ENCODE data around the gene ADIPOR1.
"Not testable (repeated sequence)": the region's sequence is repeated elsewhere in the genome, so short reads cannot be mapped to it uniquely, and the experiment has no call there.

Gene ADIPOR1

GRCh38 chr1:202938287-202938925 lies 19.7 kb downstream of the ADIPOR1 start:
- no peaks in the 10 kb centered on the region for H3K4me1 Mint-ChIP-seq
- no peak overlapping the region for H3K27ac Mint-ChIP-seq
- CTCF ChIA-PET, result no interaction called here
- H3K27me3 Mint-ChIP-seq, result peaks cover 23% of the 10 kb centered on the region
- DNase-seq, result no peak
- peaks cover 25% of the 10 kb centered on the region for H3K36me3 Mint-ChIP-seq
- H3K4me3 Mint-ChIP-seq, result no peak overlapping the region
- no peaks in the 10 kb centered on the region for H3K9me3 Mint-ChIP-seq

DNA sequence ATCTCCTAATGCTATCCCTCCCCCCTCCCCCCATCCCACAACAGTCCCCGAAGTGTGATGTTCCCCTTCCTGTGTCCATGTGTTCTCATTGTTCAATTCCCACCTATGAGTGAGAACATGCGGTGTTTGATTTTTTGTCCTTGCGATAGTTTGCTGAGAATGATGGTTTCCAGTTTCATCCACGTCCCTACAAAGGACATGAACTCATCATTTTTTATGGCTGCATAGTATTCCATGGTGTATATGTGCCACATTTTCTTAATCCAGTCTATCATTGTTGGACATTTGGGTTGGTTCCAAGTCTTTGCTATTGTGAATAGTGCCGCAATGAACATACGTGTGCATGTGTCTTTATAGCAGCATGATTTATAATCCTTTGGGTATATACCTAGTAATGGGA lies 21.7 kb downstream of the ADIPOR1 start:
- H3K27ac Mint-ChIP-seq, DNase-seq, H3K4me3 Mint-ChIP-seq, H3K4me1 Mint-ChIP-seq, H3K9me3 Mint-ChIP-seq: not testable (repeated sequence)
- Mint-ChIP-seq H3K36me3 (peaks cover 12% of the 10 kb centered on the region), H3K27me3 (peaks cover 37% of the 10 kb centered on the region)
- CTCF ChIA-PET, result interaction anchor here (0.5 kb wide), 1 partner anchor 12 kb away, joined by 3 read pairs; no protein-coding TSS in a partner anchor

GRCh38 chr1:202935844-202936243 lies 22.3 kb downstream of the ADIPOR1 start:
- no peaks in the 10 kb centered on the region for H3K4me1 Mint-ChIP-seq
- CTCF ChIA-PET, result no interaction called here
- peaks cover 7% of the 10 kb centered on the region for H3K36me3 Mint-ChIP-seq
- peaks cover 2% of the 10 kb centered on the region for H3K9me3 Mint-ChIP-seq
- DNase-seq, result no peak
- H3K27ac Mint-ChIP-seq, result no peak overlapping the region
- no peak overlapping the region for H3K4me3 Mint-ChIP-seq
- peaks cover 37% of the 10 kb centered on the region for H3K27me3 Mint-ChIP-seq

DNA sequence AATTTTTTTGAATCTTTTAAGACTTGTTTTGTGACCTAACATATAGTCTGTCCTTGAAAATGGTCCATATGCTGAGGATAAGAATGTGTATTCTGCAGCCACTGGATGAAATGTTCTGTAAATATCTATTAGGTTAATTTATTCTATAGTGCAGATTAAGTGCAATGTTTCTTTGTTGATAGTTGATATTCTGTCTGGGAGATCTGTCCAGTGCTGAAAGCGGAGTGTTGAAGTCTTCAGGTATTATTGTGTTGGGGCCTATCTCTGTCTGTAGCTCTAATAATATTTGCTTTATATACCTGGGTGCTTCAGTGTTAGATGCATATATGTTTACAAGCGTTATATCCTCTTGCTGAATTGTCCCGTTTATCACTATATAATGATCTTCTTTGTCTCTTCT lies 23.4 kb downstream of the ADIPOR1 start:
- no peak overlapping the region for H3K27ac Mint-ChIP-seq
- CTCF ChIA-PET, result no interaction called here
- no peak for DNase-seq

GRCh38 chr1:202932476-202932875 lies 25.6 kb downstream of the ADIPOR1 start:
- H3K4me3 Mint-ChIP-seq, result no peak overlapping the region
- no peak overlapping the region for H3K27ac Mint-ChIP-seq
- CTCF ChIA-PET, result no interaction called here
- H3K27me3 Mint-ChIP-seq, result peaks cover 37% of the 10 kb centered on the region
- no peak for DNase-seq
- H3K4me1 Mint-ChIP-seq, result no peaks in the 10 kb centered on the region
- H3K9me3 Mint-ChIP-seq, result peaks cover 2% of the 10 kb centered on the region
- H3K36me3 Mint-ChIP-seq, result no peaks in the 10 kb centered on the region

More for the DNA sequence above, 23.4 kb downstream of the ADIPOR1 start:
- peaks cover 37% of the 10 kb centered on the region for H3K27me3 Mint-ChIP-seq
- H3K9me3 Mint-ChIP-seq, result peaks cover 2% of the 10 kb centered on the region
- H3K4me3 Mint-ChIP-seq, result no peak overlapping the region
- peaks cover 3% of the 10 kb centered on the region for H3K36me3 Mint-ChIP-seq
- no peaks in the 10 kb centered on the region for H3K4me1 Mint-ChIP-seq

GRCh38 chr1:202926581-202927491 lies 31.3 kb downstream of the ADIPOR1 start, which contains the start of gene KLHL12:
Gene KLHL12, minus strand, starts transcription at chr1:202927234. Its CDS starts 2,072 bp downstream, at chr1:202925162.
- Mint-ChIP-seq H3K9me3 (no peaks in the 10 kb centered on the region), H3K4me1 (peaks cover 28% of the 10 kb centered on the region), H3K27ac (peak within 1 kb of the TSS; percentile 96), H3K27me3 (peaks cover 7% of the 10 kb centered on the region), H3K4me3 (peak within 1 kb of the TSS; percentile 90), H3K36me3 (peaks cover 9% of the 10 kb centered on the region)
- DNase-seq, result peak; percentile 96
- CTCF ChIA-PET, result interaction anchor here (0.6 to 1.0 kb wide), 4 partner anchors 12 to 353 kb away, joined by 3 to 8 read pairs (median 3); no protein-coding TSS in a partner anchor

GRCh38 chr1:202923533-202923932 lies 34.6 kb downstream of the ADIPOR1 start:
- DNase-seq, result no peak
- Mint-ChIP-seq H3K9me3 (no peaks in the 10 kb centered on the region), H3K27ac (no peak overlapping the region), H3K27me3 (peaks cover 7% of the 10 kb centered on the region), H3K4me3 (no peak overlapping the region), H3K36me3 (peaks cover 16% of the 10 kb centered on the region), H3K4me1 (peaks cover 28% of the 10 kb centered on the region)
- CTCF ChIA-PET, result interaction anchor here (0.7 kb wide), 1 partner anchor 13 kb away, joined by 3 read pairs; no protein-coding TSS in a partner anchor

DNA sequence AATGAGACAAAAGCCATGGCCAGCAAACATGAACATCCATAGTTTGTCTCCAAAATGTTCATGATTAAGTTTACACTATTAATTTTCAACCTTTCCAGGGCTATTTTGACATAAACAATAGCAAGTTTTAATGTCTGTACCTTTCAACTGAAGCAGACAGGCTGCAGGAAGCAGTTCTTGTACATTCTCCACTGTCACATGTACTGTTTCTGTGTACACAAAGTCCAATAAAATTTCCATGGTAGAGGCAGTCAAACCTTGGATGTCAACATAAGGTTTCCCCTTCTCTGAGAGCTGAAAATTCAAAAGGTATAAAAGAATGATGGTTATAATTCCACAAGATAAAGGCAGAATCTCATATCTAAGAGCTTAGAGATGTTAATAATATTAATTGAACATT lies 38.5 kb downstream of the ADIPOR1 start:
- H3K27ac Mint-ChIP-seq, result no peak overlapping the region
- no peak for DNase-seq
- no peak overlapping the region for H3K4me3 Mint-ChIP-seq
- peaks cover 13% of the 10 kb centered on the region for H3K4me1 Mint-ChIP-seq
- peaks cover 32% of the 10 kb centered on the region for H3K36me3 Mint-ChIP-seq
- no peaks in the 10 kb centered on the region for H3K27me3 Mint-ChIP-seq
- CTCF ChIA-PET, result no interaction called here
- H3K9me3 Mint-ChIP-seq, result no peaks in the 10 kb centered on the region

GRCh38 chr1:202915146-202915545 lies 43.0 kb downstream of the ADIPOR1 start:
- H3K27ac Mint-ChIP-seq, result peak overlapping the region; percentile 19
- peaks cover 52% of the 10 kb centered on the region for H3K36me3 Mint-ChIP-seq
- no peak overlapping the region for H3K4me3 Mint-ChIP-seq
- no peaks in the 10 kb centered on the region for H3K27me3 Mint-ChIP-seq
- CTCF ChIA-PET, result interaction anchor here (1.0 kb wide), 1 partner anchor 12 kb away, joined by 3 read pairs; the partner anchor contains the start of gene KLHL12
- peaks cover 12% of the 10 kb centered on the region for H3K4me1 Mint-ChIP-seq
- DNase-seq, result no peak
- no peaks in the 10 kb centered on the region for H3K9me3 Mint-ChIP-seq

DNA sequence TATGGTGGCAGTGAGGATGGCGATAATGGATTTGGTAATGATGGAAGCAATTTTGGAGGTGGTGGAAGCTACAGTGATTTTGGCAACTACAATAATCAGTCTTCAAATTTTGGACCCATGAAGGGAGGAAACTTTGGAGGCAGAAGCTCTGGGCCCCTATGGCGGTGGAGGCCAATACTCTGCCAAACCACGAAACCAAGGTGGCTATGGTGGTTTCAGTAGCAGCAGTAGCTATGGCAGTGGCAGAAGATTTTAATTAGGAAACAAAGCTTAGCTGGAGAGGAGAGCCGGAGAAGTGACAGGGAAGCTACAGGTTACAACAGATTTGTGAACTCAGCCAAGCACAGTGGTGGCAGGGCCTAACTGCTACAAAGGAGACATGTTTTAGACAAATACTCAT lies 45.6 kb downstream of the ADIPOR1 start:
- not testable (repeated sequence) for H3K27me3 Mint-ChIP-seq, DNase-seq, H3K9me3 Mint-ChIP-seq, H3K27ac Mint-ChIP-seq, H3K4me3 Mint-ChIP-seq
- Mint-ChIP-seq H3K4me1 (peaks cover 12% of the 10 kb centered on the region), H3K36me3 (peaks cover 42% of the 10 kb centered on the region)
- CTCF ChIA-PET, result interaction anchor here (0.6 kb wide), 1 partner anchor 241 kb away, joined by 3 read pairs; no protein-coding TSS in a partner anchor

- CTCF ChIA-PET, result interaction anchor here (1.3 kb wide), 1 partner anchor 89 kb away, joined by 3 read pairs; no protein-coding TSS in a partner anchor
- H3K36me3 Mint-ChIP-seq, result peaks cover 39% of the 10 kb centered on the region
Measured at GRCh38 chr1:202909494-202909893, 48.6 kb downstream of the ADIPOR1 start.

DNA sequence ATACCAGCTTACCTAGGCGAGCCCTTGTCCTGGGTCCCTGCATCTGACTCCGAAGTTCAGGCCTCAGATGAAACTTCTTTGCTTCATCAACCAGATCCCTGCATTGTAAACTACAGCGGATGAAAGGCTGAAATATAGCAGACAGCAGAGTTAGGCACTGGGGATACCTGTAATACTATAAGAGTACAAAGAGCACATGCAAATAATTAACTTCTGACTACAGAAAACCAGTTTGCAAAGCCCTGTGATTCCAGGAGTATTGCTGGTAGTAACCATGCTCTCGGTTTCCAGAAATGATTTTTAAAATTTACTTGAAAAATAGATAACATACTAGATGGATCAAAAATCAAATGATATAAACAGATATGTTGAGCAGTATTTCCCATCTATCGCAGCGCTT lies 49.1 kb downstream of the ADIPOR1 start:
- peaks cover 39% of the 10 kb centered on the region for H3K36me3 Mint-ChIP-seq

More at GRCh38 chr1:202909494-202909893, 48.6 kb downstream of the ADIPOR1 start:
- Mint-ChIP-seq H3K4me1 (peaks cover 12% of the 10 kb centered on the region), H3K4me3 (no peak overlapping the region), H3K27me3 (no peaks in the 10 kb centered on the region), H3K9me3 (no peaks in the 10 kb centered on the region), H3K27ac (no peak overlapping the region)
- DNase-seq, result no peak

DNA sequence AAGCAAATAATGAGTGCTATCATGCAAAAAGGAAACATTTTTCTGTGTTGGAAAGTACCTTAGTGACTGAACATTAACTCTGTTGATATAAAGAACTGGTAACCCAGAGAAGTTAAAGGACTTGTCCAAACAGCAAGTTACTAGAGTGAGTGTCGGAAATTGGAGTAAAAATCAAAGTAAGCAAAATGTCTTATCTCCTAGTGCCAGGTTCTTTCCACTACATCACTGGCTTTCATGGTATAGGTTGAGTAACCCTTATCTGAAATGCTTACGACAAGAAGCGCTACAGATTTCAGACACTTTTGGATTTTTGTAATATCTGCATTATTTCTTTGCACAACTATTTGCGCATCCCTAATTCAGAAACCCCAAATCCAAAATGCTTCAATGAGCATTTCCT lies 52.8 kb downstream of the ADIPOR1 start:
- peaks cover 18% of the 10 kb centered on the region for H3K36me3 Mint-ChIP-seq
- no peak overlapping the region for H3K27ac Mint-ChIP-seq
- H3K9me3 Mint-ChIP-seq, result no peaks in the 10 kb centered on the region
- CTCF ChIA-PET, result no interaction called here
- no peak overlapping the region for H3K4me3 Mint-ChIP-seq
- H3K4me1 Mint-ChIP-seq, result no peaks in the 10 kb centered on the region
- H3K27me3 Mint-ChIP-seq, result no peaks in the 10 kb centered on the region
- no peak for DNase-seq

More for the DNA sequence above, 49.1 kb downstream of the ADIPOR1 start:
- DNase-seq, result no peak
- CTCF ChIA-PET, result interaction anchor here (1.3 kb wide), 1 partner anchor 90 kb away, joined by 3 read pairs; no protein-coding TSS in a partner anchor
- Mint-ChIP-seq H3K27ac (no peak overlapping the region), H3K4me3 (no peak overlapping the region), H3K9me3 (no peaks in the 10 kb centered on the region), H3K4me1 (peaks cover 12% of the 10 kb centered on the region), H3K27me3 (no peaks in the 10 kb centered on the region)

DNA sequence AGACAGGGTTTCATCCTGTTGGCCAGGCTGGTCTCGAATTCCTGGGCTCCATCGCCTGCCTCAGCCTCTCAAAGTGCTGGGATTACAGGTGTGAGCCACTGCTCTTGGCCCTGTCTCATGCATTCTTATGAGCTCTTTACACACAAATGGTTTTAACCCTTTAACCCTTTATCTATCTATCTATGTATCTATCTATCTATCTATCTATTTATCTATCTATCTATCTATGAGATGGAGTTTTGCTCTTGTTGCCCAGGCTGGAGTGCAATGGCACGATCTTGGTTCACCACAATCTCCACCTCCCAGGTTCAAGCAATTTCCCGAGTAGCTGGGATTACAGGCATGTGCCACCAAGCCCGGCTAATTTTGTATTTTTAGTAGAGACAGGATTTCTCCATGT lies 54.3 kb downstream of the ADIPOR1 start:
- not testable (repeated sequence) for H3K27ac Mint-ChIP-seq, DNase-seq, H3K9me3 Mint-ChIP-seq, H3K4me1 Mint-ChIP-seq, H3K4me3 Mint-ChIP-seq, H3K27me3 Mint-ChIP-seq
- peaks cover 16% of the 10 kb centered on the region for H3K36me3 Mint-ChIP-seq
- CTCF ChIA-PET, result interaction anchor here (0.9 kb wide), 1 partner anchor 52 kb away, joined by 3 read pairs; no protein-coding TSS in a partner anchor
